SK-N-MC (cell line): Measurements from ENCODE around the gene SLC4A4.

Experiments used
- EZH2 ChIP-seq: fragments of 200-600 bp; sonication (generic); IDR thresholded peaks from one replicate; pipeline ENCODE4 v1.6.1; 2017; ENCODE audit warnings: antibody characterized with exemption
- FOXP2 ChIP-seq: optimal IDR thresholded peaks from 2 replicates; pipeline ENCODE3; 2011; ENCODE audit warnings: mild to moderate bottlenecking, moderate library complexity; ENCODE audit not compliant: insufficient read depth; ENCODE audit errors: extremely low read length, control extremely low read depth
- POLR2AphosphoS5 ChIP-seq: IDR thresholded peaks from 2 replicates; pipeline ENCODE4 v1.6.1; 2012; ENCODE audit warnings: mild to moderate bottlenecking, low read depth, low read length, borderline replicate concordance

- no peak for TF ChIP-seq EZH2
- TF ChIP-seq POLR2AphosphoS5 = no peak
- TF ChIP-seq FOXP2 = no peak
Observed at GRCh38 chr4:71520850-71521249, 182.0 kb downstream of the SLC4A4 start.
